ENCODE data around the gene AURKAIP1. TPM values are rescaled to one million over a fixed set of nuclear protein-coding genes. Genes with fewer than 3 reads are reported as not detected.

The AURKAIP1 gene
- total and polyA plus RNA-seq, 2 of the 4 experiments (the other 2 are of a cell fraction) = 45.7 to 107 TPM

DNA sequence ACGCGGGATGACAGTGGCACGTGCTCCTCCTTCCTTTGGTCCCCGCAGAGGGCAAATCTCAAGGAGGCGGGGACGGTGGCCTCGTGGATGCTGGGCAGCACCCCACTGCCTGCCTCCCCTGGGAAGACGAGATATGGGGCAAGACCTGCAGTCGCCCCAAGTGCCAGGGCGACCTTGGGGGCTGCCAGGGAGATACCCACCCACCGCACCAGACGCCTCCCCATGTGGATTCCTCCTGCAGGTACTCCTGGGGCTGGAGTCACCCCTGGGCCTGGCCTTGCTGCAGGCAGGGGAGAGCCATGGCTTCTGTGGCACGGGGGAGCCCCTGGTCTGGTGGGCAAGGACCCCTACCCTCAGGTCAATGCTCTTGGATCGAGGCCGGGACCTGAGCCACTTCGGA lies 5.9 kb upstream of the AURKAIP1 start:
- Histone ChIP-seq H2AFZ (replicated peaks; ENCODE audit: low read length, poor library complexity) (no peak overlapping the region), H2BK120ac (ENCODE audit: low read depth, low read length) (no peak overlapping the region), H3K14ac (replicated peaks; ENCODE audit: low read depth, low read length) (no peak overlapping the region), H3K79me1 (ENCODE audit: low read depth in 1 of 2, low read length in 2 of 2) (peaks cover 7 to 32% of the 10 kb centered on the region in 2 experiments), H4K5ac (ENCODE audit: low read depth, low read length) (no peak overlapping the region), H3K4me1 (ENCODE audit: control insufficient read depth, insufficient read depth, low read length) (peaks cover 2% of the 10 kb centered on the region; the same call in 1 of the 2 replicates), H3K23ac (ENCODE audit: low read depth, low read length) (no peak overlapping the region), H2BK15ac (ENCODE audit: low read depth, low read length) (no peak overlapping the region), H4K8ac (ENCODE audit: low read depth in 2 of 2, low read length in 2 of 2) (no peak overlapping the region), H3K36me3 (ENCODE audit: control insufficient read depth, insufficient read depth, low read length) (peaks cover 14% of the 10 kb centered on the region), H2BK20ac (ENCODE audit: low read depth, low read length) (no peak overlapping the region), H4K20me1 (ENCODE audit: insufficient read depth, low read length) (peaks cover 11% of the 10 kb centered on the region), H3K27ac (ENCODE audit: insufficient read depth, low read length) (no peak overlapping the region), H3K4me3 (ENCODE audit: insufficient read depth, low read depth, low read length) (no peak overlapping the region), H3K4me2 (ENCODE audit: low read depth, low read length) (no peak overlapping the region), H3K18ac (ENCODE audit: low read depth, low read length) (no peak overlapping the region), H3K9me1 (ENCODE audit: insufficient read depth, low read length) (peaks cover 4% of the 10 kb centered on the region; the same call in 1 of the 2 replicates), H3K9me3 (ENCODE audit: control insufficient read depth, insufficient read depth, low read length) (no peaks in the 10 kb centered on the region), H3K56ac (ENCODE audit: extremely low read depth, insufficient read depth, low read length) (no peak overlapping the region), H2AK9ac (replicated peaks; ENCODE audit: low read depth, low read length, poor library complexity) (no peak overlapping the region), H2AK5ac (ENCODE audit: low read depth, low read length) (no peak overlapping the region), H3K9ac (ENCODE audit: low read depth, low read length) (no peak overlapping the region), H2BK5ac (ENCODE audit: low read depth, low read length, poor library complexity, severe bottlenecking) (no peak overlapping the region), H3K4ac (ENCODE audit: low read depth, low read length) (no peak overlapping the region), H4K91ac (ENCODE audit: insufficient read depth, low read depth, low read length) (no peak overlapping the region), H3K27me3 (ENCODE audit: control insufficient read depth, insufficient read depth, low read length) (no peaks in the 10 kb centered on the region)
- TF ChIP-seq NFE2L2 (IDR thresholded peaks at IDR 0.05; ENCODE audit: low read depth, low read length) (no peak), POLR2A (IDR thresholded peaks at IDR 0.05; ENCODE audit: low read depth, low read length) (no peak), RAD21 (IDR thresholded peaks at IDR 0.05; ENCODE audit: low read length) (no peak)
- 95% methylated on average over 8 of the region's 16 CpGs; no CpG with 5 or more reads in 1 of the 2 experiments for WGBS, 2 experiments (ENCODE audit: extremely low coverage in 2 of 2, insufficient read length in 1 of 2)
- no peak for DNase-seq
- intact Hi-C loops (cut with micrococcal nuclease) = no loop called here
- ChIA-PET CTCF (no interaction called here), POLR2A (ENCODE audit: unreplicated experiment) (no interaction called here)
- no peak for ATAC-seq (ENCODE audit: low read depth)
- in situ Hi-C loops (cut with MboI; ENCODE audit: low sequenced_read_pairs) = no loop called here
- BruUV-seq (replicated peaks) = no TSS peak
- dilution Hi-C loops (cut with HindIII; ENCODE audit: low sequenced_read_pairs, unreplicated experiment) = no loop called here
